Mesothelial cell of epicardium (in vitro differentiated cells): ENCODE data around the gene FANCL. TPM values are rescaled to one million over a fixed set of nuclear protein-coding genes. Genes with fewer than 3 reads are reported as not detected.
"Not testable (repeated sequence)": the region's sequence is repeated elsewhere in the genome, so short reads cannot be mapped to it uniquely, and the experiment has no call there.

Experiments used
- DNase-seq, 2 experiments: peaks; one replicate each; pipeline ENCODE4 v3.0.0; 2021; ENCODE audit warnings: low spot score in 2 of 2; ENCODE audit not compliant: unreplicated experiment in 2 of 2
- H3K27ac Mint-ChIP-seq: 2 replicates; pipeline ENCODE4 v1.8.0; 2021; ENCODE audit warnings: mixed read lengths
- H3K27me3 Mint-ChIP-seq: 2 replicates; pipeline ENCODE4 v1.8.0; 2021; ENCODE audit warnings: low read depth, mixed read lengths
- H3K36me3 Mint-ChIP-seq: 2 replicates; pipeline ENCODE4 v1.8.0; 2021; ENCODE audit warnings: mixed read lengths
- H3K4me1 Mint-ChIP-seq: 2 replicates; pipeline ENCODE4 v1.8.0; 2021; ENCODE audit warnings: mixed read lengths
- H3K4me3 Mint-ChIP-seq: 2 replicates; pipeline ENCODE4 v1.8.0; 2021; ENCODE audit warnings: mild to moderate bottlenecking, moderate library complexity, mixed read lengths
- H3K9me3 Mint-ChIP-seq: 2 replicates; pipeline ENCODE4 v1.8.0; 2021; ENCODE audit warnings: mixed read lengths
- total RNA-seq: library from RNA; stranded (reverse); gene quantifications from 3 replicates; pipeline ENCODE4 v1.2.1, GENCODE V29; 2021
- TF ChIP-seq, protein P1 (sequence below): fragments of 200-600 bp; sonication (generic); IDR thresholded peaks from one replicate; pipeline ENCODE4 v1.5.0; 2021; ENCODE audit warnings: antibody characterized with exemption; ENCODE audit not compliant: unreplicated experiment

FANCL gene
- total RNA-seq: 39.6 to 45.2 TPM (median 43.3 TPM) in 3 replicates

DNA sequence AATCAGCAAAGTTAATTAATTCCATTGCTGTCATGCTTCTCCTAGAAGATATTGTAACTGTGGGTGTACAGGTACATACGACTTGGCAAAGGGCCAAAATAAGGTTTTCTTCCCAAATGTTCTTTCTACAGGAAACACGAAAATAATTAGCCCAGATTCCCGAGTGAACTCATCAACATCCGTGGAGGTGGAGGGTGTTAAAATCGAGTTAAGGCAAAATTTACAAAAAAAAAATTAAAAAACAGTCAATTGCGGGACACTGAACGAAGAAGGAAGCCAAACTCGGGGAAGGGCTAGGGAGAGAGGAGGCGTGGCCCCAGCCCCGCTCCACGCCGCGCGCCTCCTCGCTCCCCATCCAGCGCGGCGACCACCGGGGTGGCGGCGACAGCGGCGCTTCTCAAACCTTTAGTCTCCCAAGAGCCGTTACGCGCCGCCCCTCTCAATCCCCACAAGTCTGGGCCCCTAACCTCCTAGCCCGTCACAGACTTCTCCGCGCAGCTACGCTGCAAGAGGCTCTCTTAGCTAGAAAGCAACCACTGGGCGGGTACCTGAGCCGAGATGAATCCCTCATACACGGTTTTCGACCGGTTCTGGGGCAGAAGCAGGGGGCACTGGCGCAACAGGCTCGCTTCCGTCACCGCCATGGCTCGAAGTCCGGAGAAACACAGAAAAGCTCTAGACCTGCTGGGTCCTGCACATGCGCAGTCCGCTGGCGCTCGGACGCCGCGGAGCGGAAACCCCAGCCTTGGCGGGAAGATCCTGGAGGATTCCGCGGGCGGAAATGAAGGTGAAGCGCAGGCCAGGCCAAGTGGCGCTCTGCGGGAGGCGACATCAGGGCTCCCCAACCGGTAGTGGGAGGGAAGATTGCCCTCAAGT is at the start of gene FANCL:
TSS of gene FANCL (minus strand) at position 656 of the 876 bp plus-strand sequence. CDS start at position 644, 12 bp downstream.
- H3K27me3 Mint-ChIP-seq: no peaks in the 10 kb centered on the region
- peaks cover 3% of the 10 kb centered on the region for H3K36me3 Mint-ChIP-seq
- TF ChIP-seq, protein P1, sequence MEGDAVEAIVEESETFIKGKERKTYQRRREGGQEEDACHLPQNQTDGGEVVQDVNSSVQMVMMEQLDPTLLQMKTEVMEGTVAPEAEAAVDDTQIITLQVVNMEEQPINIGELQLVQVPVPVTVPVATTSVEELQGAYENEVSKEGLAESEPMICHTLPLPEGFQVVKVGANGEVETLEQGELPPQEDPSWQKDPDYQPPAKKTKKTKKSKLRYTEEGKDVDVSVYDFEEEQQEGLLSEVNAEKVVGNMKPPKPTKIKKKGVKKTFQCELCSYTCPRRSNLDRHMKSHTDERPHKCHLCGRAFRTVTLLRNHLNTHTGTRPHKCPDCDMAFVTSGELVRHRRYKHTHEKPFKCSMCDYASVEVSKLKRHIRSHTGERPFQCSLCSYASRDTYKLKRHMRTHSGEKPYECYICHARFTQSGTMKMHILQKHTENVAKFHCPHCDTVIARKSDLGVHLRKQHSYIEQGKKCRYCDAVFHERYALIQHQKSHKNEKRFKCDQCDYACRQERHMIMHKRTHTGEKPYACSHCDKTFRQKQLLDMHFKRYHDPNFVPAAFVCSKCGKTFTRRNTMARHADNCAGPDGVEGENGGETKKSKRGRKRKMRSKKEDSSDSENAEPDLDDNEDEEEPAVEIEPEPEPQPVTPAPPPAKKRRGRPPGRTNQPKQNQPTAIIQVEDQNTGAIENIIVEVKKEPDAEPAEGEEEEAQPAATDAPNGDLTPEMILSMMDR: no peak
- peaks cover 31% of the 10 kb centered on the region for H3K4me1 Mint-ChIP-seq
- H3K4me3 Mint-ChIP-seq: peak within 1 kb of the TSS; percentile 95
- peaks cover 3% of the 10 kb centered on the region for H3K9me3 Mint-ChIP-seq
- H3K27ac Mint-ChIP-seq: peak within 1 kb of the TSS; percentile 96
- DNase-seq: peak; percentile 78 to 91

DNA sequence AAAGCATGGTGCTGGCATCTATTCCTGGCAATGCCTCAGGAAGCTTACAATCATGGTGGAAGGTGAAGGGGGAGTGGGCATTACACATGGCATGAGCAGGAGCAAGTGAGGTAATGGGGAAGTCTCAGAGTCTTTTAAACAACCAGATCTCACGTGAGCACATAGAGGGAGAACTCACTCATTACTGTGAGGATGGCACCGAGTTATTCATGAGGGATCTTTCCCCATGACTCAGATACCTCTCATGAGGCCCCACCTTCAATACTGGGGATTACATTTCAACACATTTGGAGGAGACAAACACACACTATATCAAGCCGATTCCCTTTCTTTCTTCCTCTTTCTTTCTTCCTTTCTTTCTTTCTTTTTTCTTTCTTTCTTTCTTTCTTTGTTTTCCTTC is 47.9 kb upstream of the FANCL start:
- no peak for DNase-seq
- TF ChIP-seq, protein P1: no peak
- Mint-ChIP-seq H3K36me3 (no peaks in the 10 kb centered on the region), H3K4me1 (peaks cover 12% of the 10 kb centered on the region), H3K27me3 (peaks cover 27% of the 10 kb centered on the region), H3K9me3 (peaks cover 3% of the 10 kb centered on the region), H3K4me3 (no peak overlapping the region), H3K27ac (no peak overlapping the region)

DNA sequence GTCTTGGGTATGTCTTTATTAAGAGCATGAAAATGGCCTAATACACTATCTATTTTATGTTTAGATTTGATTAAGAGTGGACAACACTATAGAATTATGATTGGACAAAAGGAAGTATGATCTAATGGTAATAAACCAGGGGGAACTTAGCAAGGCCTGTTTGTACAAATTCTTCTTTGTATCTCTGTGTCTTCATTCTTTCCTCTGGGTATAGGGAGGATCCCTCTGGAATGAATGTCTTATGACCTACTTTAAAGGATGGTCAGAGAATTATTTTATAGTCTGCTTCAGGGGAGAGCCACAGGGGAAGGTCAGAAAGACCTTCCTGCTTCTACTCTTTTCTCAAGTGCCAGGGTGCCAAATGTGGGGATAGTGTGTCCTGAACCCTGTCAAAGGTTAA is 42.8 kb upstream of the FANCL start:
- peaks cover 9% of the 10 kb centered on the region for H3K27me3 Mint-ChIP-seq
- H3K36me3 Mint-ChIP-seq: no peaks in the 10 kb centered on the region
- no peak for DNase-seq
- H3K4me3 Mint-ChIP-seq: no peak overlapping the region
- TF ChIP-seq, protein P1: no peak
- H3K27ac Mint-ChIP-seq: no peak overlapping the region
- H3K4me1 Mint-ChIP-seq: peaks cover 11% of the 10 kb centered on the region
- peaks cover 3% of the 10 kb centered on the region for H3K9me3 Mint-ChIP-seq

DNA sequence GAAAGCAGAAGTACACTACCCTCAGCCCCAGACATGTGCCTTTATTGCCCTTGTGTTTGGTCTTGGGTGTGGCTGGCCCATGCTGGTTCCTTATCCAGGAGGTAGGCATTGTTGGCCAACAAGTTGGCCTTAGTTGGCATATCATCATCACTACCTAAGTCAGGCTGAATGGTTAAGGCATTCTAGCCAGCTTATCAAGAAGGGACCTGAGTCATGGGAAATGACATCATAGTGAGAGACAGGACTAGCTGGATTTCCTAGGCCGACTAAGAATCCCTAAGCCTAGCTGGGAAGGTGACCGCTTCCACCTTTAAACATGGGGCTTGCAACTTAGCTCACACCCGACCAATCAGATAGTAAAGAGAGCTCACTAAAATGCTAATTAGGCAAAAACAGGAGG is 34.0 kb upstream of the FANCL start:
- H3K9me3 Mint-ChIP-seq, H3K27ac Mint-ChIP-seq, H3K4me3 Mint-ChIP-seq, H3K4me1 Mint-ChIP-seq, H3K36me3 Mint-ChIP-seq, H3K27me3 Mint-ChIP-seq, DNase-seq: not testable (repeated sequence)

DNA sequence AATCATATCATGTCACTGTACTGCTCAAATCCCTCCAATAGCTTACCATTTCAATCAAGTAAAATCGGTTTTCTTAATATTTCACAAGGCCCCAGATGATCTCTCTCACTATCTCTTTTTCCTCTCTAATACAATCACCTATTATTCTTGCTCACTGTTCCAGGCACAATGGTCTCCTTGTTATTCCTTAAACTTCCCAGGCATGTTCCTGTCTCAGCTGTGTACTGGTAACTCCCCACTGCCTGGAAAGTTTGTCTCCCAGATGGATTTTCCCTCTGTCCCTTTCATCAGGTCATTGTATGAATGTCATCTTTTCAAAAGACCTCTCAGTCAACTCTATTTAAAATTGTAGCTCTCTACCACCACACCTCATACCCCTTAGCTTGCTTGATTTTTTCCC is 30.7 kb upstream of the FANCL start:
- Mint-ChIP-seq H3K27ac (no peak overlapping the region), H3K36me3 (no peaks in the 10 kb centered on the region)

DNA sequence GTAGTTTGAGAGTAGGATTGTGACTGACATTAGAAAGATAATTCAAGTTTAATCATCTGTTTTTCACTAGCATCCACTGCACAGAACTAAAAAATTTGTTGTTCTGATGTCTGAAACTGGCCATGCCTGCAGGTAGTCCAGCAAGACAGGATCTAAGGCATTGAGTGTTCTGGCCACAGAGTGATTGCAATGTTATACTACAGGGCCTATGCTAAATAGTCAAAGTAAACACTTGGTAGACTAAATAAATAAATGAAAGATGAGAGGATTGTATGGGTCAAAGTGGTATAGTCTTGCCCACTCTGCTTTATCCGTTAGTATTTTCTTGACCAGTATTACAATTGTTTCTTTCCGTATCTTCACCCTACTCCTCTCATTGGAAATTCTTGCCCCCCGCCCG is 27.6 kb upstream of the FANCL start:
- Mint-ChIP-seq H3K27ac (no peak overlapping the region), H3K4me1 (peaks cover 3% of the 10 kb centered on the region), H3K36me3 (no peaks in the 10 kb centered on the region)

More for the DNA sequence above, 30.7 kb upstream of the FANCL start:
- Mint-ChIP-seq H3K4me1 (peaks cover 2% of the 10 kb centered on the region), H3K4me3 (no peak overlapping the region), H3K27me3 (no peaks in the 10 kb centered on the region), H3K9me3 (peaks cover 3% of the 10 kb centered on the region)
- TF ChIP-seq, protein P1: no peak
- DNase-seq: no peak

More for the DNA sequence above, 27.6 kb upstream of the FANCL start:
- Mint-ChIP-seq H3K4me3 (no peak overlapping the region), H3K9me3 (no peaks in the 10 kb centered on the region), H3K27me3 (no peaks in the 10 kb centered on the region)
- TF ChIP-seq, protein P1: no peak
- no peak for DNase-seq
